Esophagus mucosa (tissue), 1 donor: ENCODE data around the gene RNASE4. TPM values are rescaled to one million over a fixed set of nuclear protein-coding genes. Genes with fewer than 3 reads are reported as not detected.
A peak's percentile ranks its signal among the peaks of the same experiment; 100 is the strongest.
"Not testable (repeated sequence)": the region's sequence is repeated elsewhere in the genome, so short reads cannot be mapped to it uniquely, and the experiment has no call there.

Experiments used
- ATAC-seq: fragments of 200-7000 bp; cut with Tn5 transposase; one replicate; pipeline ENCODE4 v1.9.1; 2020
- total RNA-seq: library from RNA; stranded (reverse); gene quantifications from one replicate; pipeline ENCODE4 v1.2.4, GENCODE V29; 2023
- donor health status: DM: yes; HTN: yes; CAD: no.

RNASE4 gene, protein sequence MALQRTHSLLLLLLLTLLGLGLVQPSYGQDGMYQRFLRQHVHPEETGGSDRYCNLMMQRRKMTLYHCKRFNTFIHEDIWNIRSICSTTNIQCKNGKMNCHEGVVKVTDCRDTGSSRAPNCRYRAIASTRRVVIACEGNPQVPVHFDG
- total RNA-seq = 1.7 TPM

- ATAC-seq = peak; percentile 66
Measured at GRCh38 chr14:20683891-20684661, at the start of gene RNASE4. Gene RNASE4 (plus strand): TSS chr14:20684560. CDS start chr14:20699372, 14,812 bp downstream.

- ATAC-seq = no peak
Measured at GRCh38 chr14:20641591-20641990, 42.8 kb upstream of the RNASE4 start, which contains the start of gene OR6S1. Gene OR6S1 (minus strand): TSS chr14:20641691. CDS start chr14:20641691, 0 bp downstream.

GRCh38 chr14:20642182-20642581, 42.2 kb upstream of the RNASE4 start:
- ATAC-seq = no peak

- not testable (repeated sequence) for ATAC-seq
Measured at GRCh38 chr14:20642755-20643154, 41.6 kb upstream of the RNASE4 start.

DNA sequence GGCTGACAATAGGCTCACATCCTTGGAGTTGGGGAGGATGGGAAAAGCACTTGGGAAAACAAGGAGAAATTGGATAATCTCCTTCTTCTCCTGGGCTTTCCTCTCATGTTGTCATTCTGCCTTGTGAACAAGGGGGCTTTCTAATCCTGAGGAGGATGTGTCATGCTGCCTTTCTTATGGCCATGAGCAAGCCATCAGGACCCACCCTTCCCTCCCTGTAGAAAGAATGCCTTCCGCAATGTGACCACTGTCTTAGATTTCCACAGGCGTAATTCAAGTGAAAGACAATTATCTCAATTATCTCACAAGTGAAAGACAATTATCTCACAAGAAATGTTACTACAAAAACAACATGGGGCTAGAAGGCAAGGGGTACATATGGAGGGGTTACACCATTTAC, 39.8 kb upstream of the RNASE4 start:
- no peak for ATAC-seq

DNA sequence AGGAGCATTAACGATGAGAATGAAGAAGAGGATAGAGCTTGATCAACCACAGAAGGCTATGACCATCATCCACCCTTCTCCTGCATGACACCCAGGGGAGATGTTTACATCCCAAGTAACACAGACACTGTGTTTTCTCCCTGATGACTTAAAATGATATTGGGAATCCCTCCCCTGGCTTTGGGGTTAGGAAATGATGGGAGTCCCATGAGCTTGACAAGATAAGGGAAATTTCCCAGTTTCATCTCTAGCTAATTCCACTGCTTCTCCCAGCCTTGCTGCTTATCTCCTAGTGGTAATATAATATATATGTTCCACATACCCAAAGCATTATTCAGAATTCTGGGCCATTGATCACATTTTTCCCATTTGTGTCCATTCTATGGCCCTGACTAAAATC, 38.9 kb upstream of the RNASE4 start:
- no peak for ATAC-seq

- no peak for ATAC-seq
Measured at GRCh38 chr14:20652996-20653975, 31.1 kb upstream of the RNASE4 start.

DNA sequence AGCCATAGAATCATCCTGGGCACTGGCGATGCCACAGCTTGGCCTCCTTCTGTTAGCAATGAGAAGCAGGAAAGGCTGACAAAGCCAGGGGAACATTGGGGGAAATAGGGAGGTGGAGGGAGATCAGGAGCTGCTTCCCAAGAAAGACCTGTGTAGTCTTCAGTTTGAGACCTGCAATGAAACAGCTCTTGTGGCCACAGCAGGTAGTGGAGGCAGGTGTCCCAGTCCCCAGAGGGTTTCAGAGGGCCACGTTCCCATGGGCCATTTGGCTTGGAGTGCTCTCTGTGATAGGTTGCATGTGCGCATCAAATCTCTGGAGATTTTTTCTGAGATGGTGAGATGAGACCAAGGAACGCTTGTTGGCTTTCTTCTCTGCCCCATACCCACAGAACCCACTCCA, 28.5 kb upstream of the RNASE4 start:
- no peak for ATAC-seq

- ATAC-seq = no peak
Measured at GRCh38 chr14:20656274-20656673, 28.1 kb upstream of the RNASE4 start.

DNA sequence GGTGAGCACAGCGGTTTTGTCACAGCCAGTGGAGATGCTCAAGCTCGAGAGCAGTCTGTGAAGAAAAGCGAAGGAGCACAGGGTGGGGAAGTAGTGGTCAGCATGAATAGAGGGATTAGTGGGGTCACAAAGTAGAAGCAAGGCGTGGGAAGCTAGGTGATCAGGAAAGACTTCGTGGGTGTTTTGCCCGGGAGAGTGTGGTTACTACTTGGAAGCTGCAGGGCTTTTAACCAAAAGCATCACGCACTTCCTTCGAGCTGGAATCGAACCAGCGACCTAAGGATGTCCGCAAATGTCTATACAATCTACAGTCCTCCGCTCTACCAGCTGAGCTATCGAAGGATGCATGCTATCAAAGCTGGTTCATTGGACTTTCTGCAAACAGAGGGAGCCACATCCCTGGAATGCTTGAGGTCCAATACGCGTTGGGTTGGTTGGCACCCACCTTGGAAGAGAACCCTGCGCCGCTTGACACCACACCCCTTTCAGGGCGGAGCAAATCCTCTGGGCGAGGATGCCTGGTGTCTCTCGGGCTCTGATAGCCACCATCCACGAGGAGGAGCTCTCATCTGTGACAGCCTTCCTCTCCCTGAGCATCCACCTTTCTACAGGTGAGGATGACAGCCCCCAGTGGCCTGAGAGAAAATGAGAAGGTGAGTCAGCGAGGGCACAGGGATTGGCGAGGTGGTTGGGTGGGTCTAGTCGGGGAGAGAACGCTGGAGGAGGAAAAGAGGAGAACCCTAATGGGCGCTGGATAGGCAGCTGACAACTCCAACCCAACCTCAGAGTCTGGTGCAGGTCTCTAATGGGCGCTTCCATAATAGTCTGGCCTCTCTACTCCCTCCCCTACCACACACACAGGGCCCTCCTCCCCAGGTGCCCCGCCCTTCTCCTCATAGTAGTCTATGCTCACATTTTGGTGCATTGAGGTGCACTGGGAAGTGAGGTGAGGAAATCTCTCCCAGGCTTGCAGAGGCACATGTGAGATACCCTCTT, 26.8 kb upstream of the RNASE4 start:
- ATAC-seq = peak; percentile 41

- ATAC-seq = no peak
Measured at GRCh38 chr14:20658246-20658645, 26.1 kb upstream of the RNASE4 start.

- no peak for ATAC-seq
Measured at GRCh38 chr14:20659336-20659735, 25.0 kb upstream of the RNASE4 start.

DNA sequence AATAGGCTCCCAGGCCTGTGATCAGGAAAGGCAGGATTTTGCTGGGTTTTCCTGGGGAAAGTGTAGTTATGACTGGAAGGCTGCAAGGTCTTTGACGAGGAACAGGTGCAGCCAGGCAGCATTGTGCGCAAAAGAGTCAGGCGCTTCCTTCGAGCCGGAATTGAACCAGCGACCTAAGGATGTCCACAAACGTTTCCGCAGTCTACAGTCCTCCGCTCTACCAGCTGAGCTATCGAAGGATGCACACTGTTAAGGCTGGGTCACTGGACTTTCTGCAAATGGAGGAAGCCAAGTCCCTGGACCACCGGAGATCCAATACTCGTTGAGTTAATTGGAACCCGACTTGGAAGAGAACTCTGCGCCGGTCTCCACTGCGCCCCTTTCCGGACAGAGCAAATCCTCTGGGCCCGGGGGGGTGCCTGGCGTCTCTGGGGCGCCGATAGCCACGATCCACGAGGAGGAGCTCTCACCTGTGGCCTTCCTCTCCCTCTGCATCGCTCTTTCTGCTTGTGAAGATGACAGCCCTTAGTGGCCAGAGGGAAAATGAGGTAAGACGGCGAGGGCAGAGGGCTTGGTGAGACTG, 24.5 kb upstream of the RNASE4 start:
- no peak for ATAC-seq

- ATAC-seq = no peak
Measured at GRCh38 chr14:20661197-20661596, 23.2 kb upstream of the RNASE4 start.

DNA sequence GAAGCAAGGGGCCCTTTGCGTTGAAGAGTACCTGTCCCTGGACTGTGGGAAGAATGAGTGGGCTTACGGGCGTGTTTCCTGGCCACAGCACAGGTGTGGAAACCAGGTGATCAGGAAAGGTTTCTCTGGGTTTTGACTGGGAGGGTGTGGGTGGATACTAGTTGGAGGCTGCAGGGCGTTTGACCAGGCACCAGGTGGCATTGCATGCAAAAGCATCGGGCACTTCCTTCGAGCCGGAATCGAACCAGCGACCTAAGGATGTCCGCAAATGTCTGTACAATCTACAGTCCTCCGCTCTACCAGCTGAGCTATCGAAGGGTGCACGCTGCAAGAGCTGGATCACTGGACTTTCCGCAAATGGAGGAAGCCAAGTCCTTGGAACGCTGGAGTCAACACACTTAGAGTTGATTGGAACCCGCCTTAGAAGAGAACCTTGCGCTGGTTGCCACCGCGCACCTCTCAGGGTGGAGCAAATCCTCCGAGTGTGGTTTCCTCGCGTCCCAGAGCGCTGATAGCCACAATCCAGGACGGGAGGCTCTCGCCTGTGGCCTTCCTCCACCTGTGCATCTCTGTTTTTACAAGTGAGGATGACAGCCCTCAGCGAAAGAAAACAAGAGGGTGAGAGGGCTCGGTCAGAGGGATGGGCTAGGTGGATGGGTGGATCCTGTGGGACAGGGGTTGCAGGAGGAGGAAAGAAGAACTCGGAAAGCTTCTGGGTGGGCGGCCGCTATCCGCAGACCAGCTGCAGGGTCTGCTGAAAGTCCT, 21.2 kb upstream of the RNASE4 start:
- peak; percentile 92 for ATAC-seq

- ATAC-seq = not testable (repeated sequence)
Measured at GRCh38 chr14:20666400-20666961, 17.9 kb upstream of the RNASE4 start.

- peak; percentile 12 for ATAC-seq
Measured at GRCh38 chr14:20667957-20668356, 16.4 kb upstream of the RNASE4 start.

DNA sequence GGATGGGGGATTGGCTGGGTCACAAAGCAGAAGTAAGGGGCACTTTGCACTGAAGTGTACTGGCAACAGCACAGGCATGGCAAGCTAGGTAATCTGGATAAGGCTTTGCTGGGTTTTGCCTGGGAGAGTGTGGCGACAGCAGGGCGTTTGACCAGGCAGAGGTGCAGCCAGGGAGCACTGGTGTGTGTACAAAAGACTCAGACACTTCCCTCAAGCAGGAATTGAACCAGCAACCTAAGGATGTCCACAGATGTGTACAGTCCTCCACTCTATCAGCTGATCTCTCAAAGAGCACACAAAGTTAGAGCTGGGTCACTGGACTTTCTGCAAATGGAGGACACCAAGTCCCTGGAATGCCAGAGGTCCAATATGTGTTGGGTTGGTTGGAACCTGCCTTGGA, 15.4 kb upstream of the RNASE4 start:
- ATAC-seq = no peak

GRCh38 chr14:20671597-20672283, 12.6 kb upstream of the RNASE4 start:
- ATAC-seq = no peak

GRCh38 chr14:20675669-20676068, 8.7 kb upstream of the RNASE4 start:
- ATAC-seq = no peak
